GDM1 (cell line): Measurements from ENCODE around the gene MAGEA2.
"Not testable (repeated sequence)": the region's sequence is repeated elsewhere in the genome, so short reads cannot be mapped to it uniquely, and the experiment has no call there.

Experiments
- DNase-seq: peaks from one replicate; lab custom pipeline; 2025; lab: John Stamatoyannopoulos, UW

The MAGEA2 gene, protein sequence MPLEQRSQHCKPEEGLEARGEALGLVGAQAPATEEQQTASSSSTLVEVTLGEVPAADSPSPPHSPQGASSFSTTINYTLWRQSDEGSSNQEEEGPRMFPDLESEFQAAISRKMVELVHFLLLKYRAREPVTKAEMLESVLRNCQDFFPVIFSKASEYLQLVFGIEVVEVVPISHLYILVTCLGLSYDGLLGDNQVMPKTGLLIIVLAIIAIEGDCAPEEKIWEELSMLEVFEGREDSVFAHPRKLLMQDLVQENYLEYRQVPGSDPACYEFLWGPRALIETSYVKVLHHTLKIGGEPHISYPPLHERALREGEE

DNA sequence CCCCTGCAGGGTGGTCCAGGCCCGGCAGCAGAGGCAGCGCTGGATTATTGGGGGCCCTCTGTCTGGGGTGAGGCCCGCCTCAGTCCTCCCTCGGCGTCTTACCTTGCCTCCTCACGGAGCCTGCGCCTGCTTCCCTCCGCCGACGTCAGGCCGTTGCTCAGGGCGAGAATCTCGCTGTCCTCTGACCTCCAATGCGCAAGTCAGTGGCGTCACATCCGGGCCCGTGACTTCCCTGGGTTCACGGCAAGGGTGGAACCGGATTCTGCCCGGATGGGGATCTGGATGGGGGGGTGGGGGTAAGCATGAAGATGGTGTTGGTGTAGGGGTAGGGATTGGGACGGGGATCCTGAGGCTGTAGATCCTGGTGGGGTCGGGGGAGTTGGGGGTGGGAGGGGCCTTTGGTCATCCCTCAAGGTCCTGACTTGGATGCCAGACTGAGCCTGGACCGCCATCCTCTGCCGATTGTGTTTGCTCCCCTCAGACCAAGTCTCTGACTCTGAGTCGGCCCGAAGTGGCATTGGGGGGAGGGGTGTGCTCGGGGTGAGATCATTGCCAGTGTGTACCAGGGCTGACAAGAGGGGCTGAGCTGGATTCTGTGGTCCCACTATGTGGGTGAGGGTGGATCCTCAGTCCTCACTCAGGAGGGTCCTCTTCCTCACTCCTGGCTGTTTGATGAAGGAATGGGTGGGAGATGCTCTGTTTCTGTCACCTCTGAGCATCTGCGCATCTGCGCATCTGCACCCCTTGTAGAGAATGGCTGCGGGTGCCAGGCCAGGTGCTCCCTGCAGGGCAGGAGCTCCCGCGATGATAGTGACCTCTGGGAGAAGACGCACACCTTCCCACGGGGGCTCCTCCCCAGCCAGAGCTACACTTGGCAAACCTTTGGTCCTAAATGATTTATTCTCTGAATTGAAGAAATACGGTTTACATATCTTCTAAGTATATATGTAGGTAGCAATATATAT, at the start of gene MAGEA2:
MAGEA2 (minus strand) TSS at position 157 of the 965 bp plus-strand sequence. CDS start 2,479 bp downstream, outside the sequence.
- DNase-seq, result not testable (repeated sequence)

DNA sequence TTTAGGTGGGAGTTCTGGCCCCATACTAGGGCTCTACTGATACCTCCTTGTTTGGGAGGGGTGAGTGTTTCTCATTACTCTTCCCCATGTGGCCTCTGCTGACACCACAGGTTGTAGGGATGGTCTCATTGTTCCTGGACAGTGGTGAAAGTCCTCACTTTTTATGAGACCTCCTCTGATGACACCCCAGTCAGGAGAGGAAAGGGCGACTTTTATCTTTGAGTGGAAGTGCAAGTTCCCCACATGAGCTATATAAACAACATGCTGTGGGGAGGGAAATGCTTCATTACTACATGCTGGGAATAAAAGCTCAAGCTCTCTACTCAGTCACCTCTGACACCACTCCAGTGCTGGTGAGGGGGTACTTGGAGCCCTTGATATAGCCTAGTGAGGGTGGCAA, 45.3 kb upstream of the MAGEA2 start:
- DNase-seq, result no peak

DNA sequence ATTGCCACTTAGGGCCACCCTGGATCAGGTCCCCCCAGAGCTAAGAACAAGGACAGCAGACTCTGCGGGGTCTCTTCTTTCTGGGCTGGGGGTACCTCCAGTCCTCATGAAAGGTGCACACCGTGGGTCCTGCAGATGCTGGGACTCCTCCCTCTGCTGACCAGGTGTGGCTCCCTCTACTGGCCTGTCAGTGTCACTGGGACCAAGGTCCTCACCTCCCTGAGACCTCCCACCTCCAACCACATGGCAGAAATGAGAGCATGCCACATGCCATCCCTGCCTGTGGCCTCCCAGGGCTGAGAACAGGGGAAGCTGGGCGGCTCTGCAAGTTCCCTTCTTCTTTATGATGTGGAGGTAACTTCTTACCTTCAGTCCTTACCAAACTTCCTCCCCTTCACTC, 33.4 kb upstream of the MAGEA2 start:
- DNase-seq, result not testable (repeated sequence)

DNA sequence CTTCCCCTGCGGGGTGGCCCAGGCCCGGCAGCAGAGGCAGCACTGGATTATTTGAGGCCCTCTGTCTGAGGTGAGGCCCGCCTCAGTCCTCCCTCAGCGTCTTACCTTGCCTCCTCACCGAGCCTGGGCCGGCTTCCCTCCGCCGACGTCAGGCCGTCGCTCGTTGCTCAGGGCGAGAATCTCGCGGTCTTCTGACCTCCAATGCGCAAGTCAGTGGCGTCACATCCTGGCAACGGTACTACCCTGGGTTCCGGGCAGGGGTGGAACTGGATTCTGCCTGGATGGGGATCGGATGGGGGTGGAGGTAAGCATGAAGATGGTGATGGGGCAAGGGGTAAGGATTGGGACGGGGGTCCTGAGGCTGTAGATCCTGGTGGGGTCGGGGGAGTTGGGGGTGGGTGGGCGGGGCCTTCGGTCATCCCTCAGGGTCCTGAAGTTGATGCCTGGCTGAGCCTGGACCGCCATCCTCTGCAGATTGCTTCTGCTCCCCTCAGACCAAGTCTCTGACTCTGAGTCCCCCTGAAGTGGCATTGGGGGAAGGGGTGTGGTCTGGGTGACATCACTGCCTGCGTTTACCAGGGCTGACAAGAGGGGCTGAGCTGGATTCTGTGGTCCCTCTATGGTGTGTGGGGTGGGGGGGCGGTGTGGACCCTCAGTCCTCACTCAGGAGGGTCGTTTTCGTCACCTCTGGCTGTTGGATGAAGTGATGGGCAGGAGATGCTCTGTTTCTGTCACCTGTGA, 16.1 kb upstream of the MAGEA2 start, which contains the start of gene MAGEA6:
MAGEA6 (minus strand) TSS at position 141 of the 741 bp plus-strand sequence. CDS start 2,039 bp downstream, outside the sequence.
- not testable (repeated sequence) for DNase-seq

DNA sequence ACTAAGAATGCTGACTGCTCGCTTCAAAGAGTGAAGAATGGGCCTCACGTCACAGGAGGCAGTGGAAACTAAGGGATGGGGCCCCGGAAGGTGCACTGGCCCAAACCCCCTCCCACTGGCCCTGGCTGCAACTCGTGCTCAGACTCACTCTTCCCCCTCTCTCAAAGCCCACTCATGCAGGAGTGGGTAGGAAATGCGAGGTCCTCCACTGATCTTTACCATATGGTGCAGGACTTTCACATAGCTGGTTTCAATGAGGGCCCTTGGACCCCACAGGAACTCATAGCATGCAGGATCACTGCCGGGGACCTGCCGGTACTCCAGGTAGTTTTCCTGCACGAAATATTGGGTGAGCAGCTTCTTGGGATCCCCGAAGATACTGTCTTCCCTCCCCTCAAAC, 12.9 kb upstream of the MAGEA2 start:
- not testable (repeated sequence) for DNase-seq

DNA sequence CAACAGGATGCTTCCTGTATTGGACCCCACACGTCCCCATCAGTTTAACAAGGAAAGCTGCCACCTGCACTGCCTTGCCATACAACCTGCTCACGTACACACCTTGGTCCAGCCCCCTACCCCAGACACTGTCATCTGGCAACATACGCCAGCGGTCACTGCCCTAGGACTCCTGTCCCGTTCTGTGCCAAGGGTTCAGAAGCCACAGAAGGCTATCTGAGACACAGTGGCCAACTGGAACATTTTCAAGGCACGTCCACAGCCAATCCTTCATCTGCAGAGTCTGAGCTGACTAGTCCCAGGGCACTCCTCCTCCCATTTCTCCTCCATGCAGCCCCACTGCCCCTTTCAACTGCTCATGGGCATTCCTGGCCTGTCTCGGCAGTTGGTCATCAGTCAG, 7.9 kb upstream of the MAGEA2 start:
- not testable (repeated sequence) for DNase-seq

DNA sequence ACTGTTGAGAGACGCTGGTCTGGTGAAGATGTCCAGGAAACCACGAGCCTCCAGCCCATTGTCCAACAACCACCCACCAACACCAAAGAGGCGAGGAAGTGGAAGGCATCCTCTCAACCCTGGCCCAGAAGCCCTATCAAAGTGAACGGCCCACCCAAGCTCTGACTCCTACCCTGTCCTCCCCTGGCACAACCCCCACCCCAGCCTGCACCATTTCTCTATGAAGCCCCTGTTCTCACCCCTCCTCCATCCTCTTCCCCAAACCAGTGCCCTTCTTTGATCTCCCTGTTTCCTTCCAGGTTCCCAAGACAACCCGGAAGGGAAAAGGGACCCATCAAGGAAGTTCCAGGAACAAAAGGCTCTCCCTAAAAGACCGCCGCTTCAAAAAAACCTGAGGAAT, 5.9 kb upstream of the MAGEA2 start:
- DNase-seq, result not testable (repeated sequence)

DNA sequence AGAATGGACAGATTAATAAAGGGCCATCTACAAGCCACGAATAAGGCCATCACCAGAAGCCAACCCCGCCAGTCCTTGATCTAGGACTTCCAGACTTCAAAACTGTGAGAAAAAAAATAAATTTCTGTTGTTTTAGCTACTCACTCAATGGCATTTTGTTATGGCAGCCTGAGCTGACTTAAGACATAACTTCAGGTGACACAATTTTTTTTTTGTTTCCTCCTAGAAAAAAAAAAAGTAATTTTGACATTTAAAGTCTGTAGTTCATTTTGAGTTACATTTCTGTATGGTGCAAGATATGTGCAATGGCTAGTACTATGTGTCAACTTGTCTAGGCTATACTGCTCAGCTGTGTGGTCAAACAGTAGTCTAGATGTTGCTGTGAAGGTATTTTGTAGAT, 5.3 kb upstream of the MAGEA2 start, which contains the start of gene CSAG3:
CSAG3 (plus strand) TSS at position 301 of the 400 bp plus-strand sequence.
- not testable (repeated sequence) for DNase-seq

DNA sequence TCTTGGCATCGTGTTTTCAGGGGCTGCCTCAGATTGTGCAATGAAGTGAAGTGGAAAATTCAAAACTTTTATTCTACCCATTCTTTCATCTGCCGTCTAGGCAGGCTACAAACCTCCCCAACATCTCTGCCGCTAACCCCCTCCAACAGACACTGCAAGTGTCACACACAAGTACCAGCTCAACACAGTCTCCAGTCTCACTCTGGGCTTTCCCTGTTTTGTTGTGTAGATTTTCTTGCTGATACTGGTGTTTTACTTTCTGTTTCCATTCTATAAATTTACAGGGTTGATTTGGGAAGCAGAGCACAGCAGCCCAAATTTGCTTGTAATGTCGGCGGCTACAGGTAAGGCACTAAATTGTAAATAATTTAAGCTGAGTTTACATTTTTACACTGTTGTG, 1.2 kb upstream of the MAGEA2 start:
- not testable (repeated sequence) for DNase-seq

DNA sequence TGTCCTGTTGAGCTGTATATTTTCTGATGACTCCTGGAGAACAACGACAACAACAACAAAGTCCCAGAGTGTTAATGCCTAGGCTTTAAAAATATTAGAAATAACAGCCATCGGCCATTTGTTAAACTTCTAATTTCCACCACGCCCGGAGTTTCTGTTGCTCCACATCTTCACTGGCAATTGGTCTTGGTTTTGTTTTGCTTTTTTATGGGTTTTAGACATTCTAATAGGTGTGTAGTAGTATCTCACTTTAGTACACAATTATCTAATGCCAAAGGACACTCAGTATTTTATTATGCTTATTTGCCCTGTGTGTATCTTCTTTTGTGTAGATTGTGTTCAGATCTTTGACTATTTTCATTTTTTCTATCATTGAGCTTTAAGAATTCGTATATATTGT, 15.1 kb downstream of the MAGEA2 start:
- no peak for DNase-seq

DNA sequence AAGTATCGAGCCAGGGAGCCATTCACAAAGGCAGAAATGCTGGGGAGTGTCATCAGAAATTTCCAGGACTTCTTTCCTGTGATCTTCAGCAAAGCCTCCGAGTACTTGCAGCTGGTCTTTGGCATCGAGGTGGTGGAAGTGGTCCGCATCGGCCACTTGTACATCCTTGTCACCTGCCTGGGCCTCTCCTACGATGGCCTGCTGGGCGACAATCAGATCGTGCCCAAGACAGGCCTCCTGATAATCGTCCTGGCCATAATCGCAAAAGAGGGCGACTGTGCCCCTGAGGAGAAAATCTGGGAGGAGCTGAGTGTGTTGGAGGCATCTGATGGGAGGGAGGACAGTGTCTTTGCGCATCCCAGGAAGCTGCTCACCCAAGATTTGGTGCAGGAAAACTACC, 17.1 kb downstream of the MAGEA2 start:
- DNase-seq, result not testable (repeated sequence)

DNA sequence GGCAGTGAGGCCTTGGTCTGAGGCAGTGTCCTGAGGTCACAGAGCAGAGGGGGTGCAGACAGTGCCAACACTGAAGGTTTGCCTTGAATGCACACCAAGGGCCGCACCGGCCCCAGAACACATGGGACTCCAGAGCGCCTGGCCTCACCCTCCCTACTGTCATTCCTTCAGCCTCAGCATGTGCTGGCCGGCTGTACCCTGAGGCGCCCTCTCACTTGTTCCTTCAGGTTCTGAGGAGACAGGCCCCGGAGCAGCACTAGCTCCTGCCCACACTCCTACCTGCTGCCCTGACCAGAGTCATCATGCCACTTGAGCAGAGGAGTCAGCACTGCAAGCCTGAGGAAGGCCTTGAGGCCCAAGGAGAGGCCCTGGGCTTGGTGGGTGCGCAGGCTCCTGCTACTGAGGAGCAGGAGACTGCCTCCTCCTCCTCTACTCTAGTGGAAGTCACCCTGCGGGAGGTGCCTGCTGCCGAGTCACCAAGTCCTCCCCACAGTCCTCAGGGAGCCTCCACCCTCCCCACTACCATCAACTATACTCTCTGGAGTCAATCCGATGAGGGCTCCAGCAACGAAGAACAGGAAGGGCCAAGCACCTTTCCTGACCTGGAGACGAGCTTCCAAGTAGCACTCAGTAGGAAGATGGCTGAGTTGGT, 17.7 kb downstream of the MAGEA2 start:
- DNase-seq, result no peak

DNA sequence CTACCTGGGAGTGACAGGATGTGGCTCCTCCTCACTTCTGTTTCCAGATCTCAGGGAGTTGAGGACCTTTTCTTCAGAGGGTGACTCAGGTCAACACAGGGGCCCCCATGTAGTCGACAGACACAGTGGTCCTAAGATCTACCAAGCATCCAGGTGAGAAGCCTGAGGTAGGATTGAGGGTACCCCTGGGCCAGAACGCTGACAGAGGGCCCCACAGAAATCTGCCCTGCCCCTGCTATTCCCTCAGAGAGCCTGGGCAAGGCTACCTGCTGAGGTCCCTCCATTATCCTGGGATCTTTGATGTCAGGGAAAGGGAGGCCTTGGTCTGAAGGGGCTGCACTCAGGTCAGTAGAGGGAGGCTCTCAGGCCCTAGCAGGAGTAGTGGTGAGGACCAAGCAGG, 18.5 kb downstream of the MAGEA2 start:
- no peak for DNase-seq

DNA sequence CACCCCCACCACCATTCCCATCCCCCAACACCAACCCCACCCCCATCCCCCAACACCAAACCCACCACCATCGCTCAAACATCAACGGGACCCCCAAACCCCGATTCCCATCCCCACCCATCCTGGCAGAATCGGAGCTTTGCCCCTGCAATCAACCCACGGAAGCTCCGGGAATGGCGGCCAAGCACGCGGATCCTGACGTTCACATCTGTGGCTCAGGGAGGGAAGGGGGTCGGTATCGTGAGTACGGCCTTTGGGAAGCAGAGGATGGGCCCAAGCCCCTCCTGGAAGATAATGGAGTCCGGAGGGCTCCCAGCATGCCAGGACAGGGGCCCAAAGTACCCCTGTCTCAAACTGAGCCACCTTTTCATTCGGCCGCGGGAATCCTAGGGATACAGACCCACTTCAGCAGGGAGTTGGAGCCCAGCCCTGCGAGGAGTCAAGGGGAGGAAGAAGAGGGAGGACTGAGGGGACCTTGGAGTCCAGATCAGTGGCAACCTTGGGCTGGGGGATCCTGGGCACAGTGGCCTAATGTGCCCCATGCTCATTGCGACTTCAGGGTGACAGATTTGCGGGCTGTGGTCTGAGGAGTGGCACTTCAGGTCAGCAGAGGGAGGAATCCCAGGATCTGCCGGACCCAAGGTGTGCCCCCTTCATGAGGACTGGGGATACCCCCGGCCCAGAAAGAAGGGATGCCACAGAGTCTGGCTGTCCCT, 19.3 kb downstream of the MAGEA2 start:
- not testable (repeated sequence) for DNase-seq

DNA sequence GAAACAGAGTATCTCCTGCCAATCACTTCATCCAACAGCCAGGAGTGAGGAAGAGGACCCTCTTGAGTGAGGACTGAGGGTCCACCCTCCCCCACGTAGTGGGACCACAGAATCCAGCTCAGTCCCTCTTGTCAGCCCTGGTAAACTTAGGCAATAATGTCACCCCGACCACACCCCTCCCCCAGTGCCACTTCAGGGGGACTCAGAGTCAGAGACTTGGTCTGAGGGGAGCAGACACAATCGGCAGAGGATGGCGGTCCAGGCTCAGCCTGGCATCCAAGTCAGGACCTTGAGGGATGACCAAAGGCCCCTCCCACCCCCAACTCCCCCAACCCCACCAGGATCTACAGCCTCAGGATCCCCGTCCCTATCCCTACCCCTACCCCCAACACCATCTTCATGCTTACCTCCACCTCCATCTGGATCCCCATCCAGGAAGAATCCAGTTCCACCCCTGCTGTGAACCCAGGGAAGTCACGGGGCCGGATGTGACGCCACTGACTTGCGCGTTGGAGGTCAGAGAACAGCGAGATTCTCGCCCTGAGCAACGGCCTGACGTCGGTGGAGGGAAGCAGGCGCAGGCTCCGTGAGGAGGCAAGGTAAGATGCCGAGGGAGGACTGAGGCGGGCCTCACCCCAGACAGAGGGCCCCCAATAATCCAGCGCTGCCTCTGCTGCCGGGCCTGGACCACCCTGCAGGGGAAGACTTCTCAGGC, 20.2 kb downstream of the MAGEA2 start, which contains the start of the genes CSAG1 and MAGEA12:
CSAG1 (minus strand) TSS at position 461 of the 715 bp plus-strand sequence. CDS start 1,261 bp downstream, outside the sequence.
MAGEA12 (plus strand) TSS at position 497 of the 715 bp plus-strand sequence. CDS start 2,405 bp downstream, outside the sequence.
- DNase-seq, result no peak

DNA sequence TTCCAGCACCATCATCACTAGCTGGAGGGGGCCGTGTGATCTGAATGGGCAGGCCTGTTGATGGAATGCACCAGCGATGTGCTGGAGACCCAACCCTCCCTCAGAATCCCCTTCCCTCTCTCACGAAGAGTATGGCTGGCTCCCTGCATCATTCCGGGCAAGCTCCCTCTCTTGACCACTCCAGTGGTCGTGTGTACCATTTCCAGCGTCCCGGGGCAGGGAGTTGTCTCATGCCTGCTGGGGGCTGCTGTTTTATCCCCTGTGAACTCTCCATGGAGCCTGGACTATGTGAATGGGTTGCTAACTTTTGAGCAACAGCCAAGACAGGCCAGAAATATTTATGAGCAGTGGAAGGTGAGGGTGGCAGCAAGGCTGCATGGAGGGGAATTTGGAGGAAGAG, 28.2 kb downstream of the MAGEA2 start:
- DNase-seq, result no peak

DNA sequence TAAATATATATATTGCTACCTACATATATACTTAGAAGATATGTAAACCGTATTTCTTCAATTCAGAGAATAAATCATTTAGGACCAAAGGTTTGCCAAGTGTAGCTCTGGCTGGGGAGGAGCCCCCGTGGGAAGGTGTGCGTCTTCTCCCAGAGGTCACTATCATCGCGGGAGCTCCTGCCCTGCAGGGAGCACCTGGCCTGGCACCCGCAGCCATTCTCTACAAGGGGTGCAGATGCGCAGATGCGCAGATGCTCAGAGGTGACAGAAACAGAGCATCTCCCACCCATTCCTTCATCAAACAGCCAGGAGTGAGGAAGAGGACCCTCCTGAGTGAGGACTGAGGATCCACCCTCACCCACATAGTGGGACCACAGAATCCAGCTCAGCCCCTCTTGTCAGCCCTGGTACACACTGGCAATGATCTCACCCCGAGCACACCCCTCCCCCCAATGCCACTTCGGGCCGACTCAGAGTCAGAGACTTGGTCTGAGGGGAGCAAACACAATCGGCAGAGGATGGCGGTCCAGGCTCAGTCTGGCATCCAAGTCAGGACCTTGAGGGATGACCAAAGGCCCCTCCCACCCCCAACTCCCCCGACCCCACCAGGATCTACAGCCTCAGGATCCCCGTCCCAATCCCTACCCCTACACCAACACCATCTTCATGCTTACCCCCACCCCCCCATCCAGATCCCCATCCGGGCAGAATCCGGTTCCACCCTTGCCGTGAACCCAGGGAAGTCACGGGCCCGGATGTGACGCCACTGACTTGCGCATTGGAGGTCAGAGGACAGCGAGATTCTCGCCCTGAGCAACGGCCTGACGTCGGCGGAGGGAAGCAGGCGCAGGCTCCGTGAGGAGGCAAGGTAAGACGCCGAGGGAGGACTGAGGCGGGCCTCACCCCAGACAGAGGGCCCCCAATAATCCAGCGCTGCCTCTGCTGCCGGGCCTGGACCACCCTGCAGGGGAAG, 39.5 kb downstream of the MAGEA2 start, which contains the start of gene MAGEA2B:
MAGEA2B (plus strand) TSS at position 814 of the 973 bp plus-strand sequence. CDS start 2,479 bp downstream, outside the sequence.
- not testable (repeated sequence) for DNase-seq

DNA sequence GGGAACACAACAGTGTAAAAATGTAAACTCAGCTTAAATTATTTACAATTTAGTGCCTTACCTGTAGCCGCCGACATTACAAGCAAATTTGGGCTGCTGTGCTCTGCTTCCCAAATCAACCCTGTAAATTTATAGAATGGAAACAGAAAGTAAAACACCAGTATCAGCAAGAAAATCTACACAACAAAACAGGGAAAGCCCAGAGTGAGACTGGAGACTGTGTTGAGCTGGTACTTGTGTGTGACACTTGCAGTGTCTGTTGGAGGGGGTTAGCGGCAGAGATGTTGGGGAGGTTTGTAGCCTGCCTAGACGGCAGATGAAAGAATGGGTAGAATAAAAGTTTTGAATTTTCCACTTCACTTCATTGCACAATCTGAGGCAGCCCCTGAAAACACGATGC, 40.4 kb downstream of the MAGEA2 start:
- not testable (repeated sequence) for DNase-seq
